Inflammatory macrophage (primary cell): Measurements from ENCODE around the gene PCDHGA1.
A peak's percentile ranks its signal among the peaks of the same experiment; 100 is the strongest.

ENCODE experiments used
- DNase-seq, 2 donors: peaks; one replicate each; pipeline ENCODE4 v3.0.0-alpha.2; 2020 to 2022

PCDHGA1 gene

GRCh38 chr5:141465351-141465750 is 135.0 kb downstream of the PCDHGA1 start:
- no peak for DNase-seq

GRCh38 chr5:141475625-141476131 is 145.4 kb downstream of the PCDHGA1 start, which contains the start of gene PCDHGC3:
PCDHGC3 (plus strand) TSS chr5:141475966; CDS start chr5:141476117, 151 bp downstream.
- peak; percentile 65 to 84 for DNase-seq

GRCh38 chr5:141476132-141476911 is 146.0 kb downstream of the PCDHGA1 start:
- DNase-seq, result peak; percentile 21 to 51

GRCh38 chr5:141477044-141477575 is 146.8 kb downstream of the PCDHGA1 start:
- no peak for DNase-seq

GRCh38 chr5:141477815-141478214 is 147.5 kb downstream of the PCDHGA1 start:
- no peak for DNase-seq

- no peak for DNase-seq
Observed at GRCh38 chr5:141478321-141478945, 148.1 kb downstream of the PCDHGA1 start.

GRCh38 chr5:141479776-141480175 is 149.5 kb downstream of the PCDHGA1 start:
- DNase-seq, result peak; percentile 28 to 50

GRCh38 chr5:141483902-141484301 is 153.6 kb downstream of the PCDHGA1 start:
- DNase-seq, result no peak

- DNase-seq, result no peak
Observed at GRCh38 chr5:141484310-141484640, 154.0 kb downstream of the PCDHGA1 start.

- DNase-seq, result no peak
Observed at GRCh38 chr5:141484641-141485311, 154.5 kb downstream of the PCDHGA1 start, which contains the start of gene PCDHGC4. PCDHGC4 (plus strand) TSS chr5:141485030; CDS start chr5:141485174, 144 bp downstream.

- DNase-seq, result no peak
Observed at GRCh38 chr5:141485321-141486055, 155.2 kb downstream of the PCDHGA1 start.

GRCh38 chr5:141486091-141486490 is 155.8 kb downstream of the PCDHGA1 start:
- no peak for DNase-seq

GRCh38 chr5:141487131-141487530 is 156.8 kb downstream of the PCDHGA1 start:
- DNase-seq, result no peak

GRCh38 chr5:141488591-141489561 is 158.6 kb downstream of the PCDHGA1 start, which contains the start of gene PCDHGC5:
PCDHGC5 (plus strand) TSS chr5:141489081; CDS start chr5:141489241, 160 bp downstream.
- no peak for DNase-seq

- no peak for DNase-seq
Observed at GRCh38 chr5:141489841-141490240, 159.5 kb downstream of the PCDHGA1 start.

GRCh38 chr5:141490271-141490670 is 160.0 kb downstream of the PCDHGA1 start:
- DNase-seq, result no peak

GRCh38 chr5:141490771-141491170 is 160.5 kb downstream of the PCDHGA1 start:
- DNase-seq, result no peak

- DNase-seq, result no peak
Observed at GRCh38 chr5:141491323-141492167, 161.2 kb downstream of the PCDHGA1 start.

GRCh38 chr5:141492168-141492885 is 162.0 kb downstream of the PCDHGA1 start:
- DNase-seq, result no peak
